Dermis microvascular lymphatic vessel endothelial cell (primary cell): ENCODE measurements around the gene TMEM109. TPM values are rescaled to one million over a fixed set of nuclear protein-coding genes. Genes with fewer than 3 reads are reported as not detected.
"Not testable (repeated sequence)": the region's sequence is repeated elsewhere in the genome, so short reads cannot be mapped to it uniquely, and the experiment has no call there.

ENCODE experiments used
- DNase-seq, 2 donors: peaks; one replicate each; pipeline versions ENCODE4 v3.0.0 to v3.0.0-alpha.2; 2010; ENCODE audit warnings: low read depth in 2 of 2
- total RNA-seq: library from RNA; depleted of rRNA; stranded (reverse); fragments of >200 nt; gene quantifications from 2 replicates; pipeline ENCODE4 v1.2.1, GENCODE V29; 2014

Gene TMEM109
- total RNA-seq, 1 donor from 2014 or later: 78.9 TPM

DNA sequence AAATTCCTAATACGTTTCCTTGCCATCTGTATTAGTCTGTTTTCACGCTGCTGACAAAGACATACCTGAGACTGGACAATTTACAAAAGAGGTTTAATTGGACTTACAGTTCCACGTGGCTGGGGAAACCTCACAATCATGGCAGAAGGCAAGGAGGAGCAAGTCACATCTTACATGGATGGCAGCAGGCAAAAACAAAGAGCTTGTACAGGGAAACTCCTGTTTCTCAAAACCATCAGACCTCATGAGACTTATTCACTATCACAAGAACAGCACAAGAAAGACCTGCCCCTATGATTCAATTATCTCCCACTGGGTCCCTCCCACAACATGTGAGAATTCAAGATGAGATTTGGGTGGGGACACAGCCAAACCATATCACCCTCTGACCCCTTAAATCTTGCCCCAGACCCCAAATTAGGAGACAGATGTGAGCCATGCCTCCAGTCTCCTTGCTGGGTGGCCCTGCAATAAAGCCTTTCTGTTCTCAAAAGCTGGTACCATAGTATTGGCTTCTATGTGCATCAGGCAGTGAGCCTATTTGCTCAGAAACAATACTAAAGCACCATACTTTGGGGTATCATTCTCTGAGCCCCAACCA lies 4.2 kb upstream of the TMEM109 start:
- not testable (repeated sequence) for DNase-seq

DNA sequence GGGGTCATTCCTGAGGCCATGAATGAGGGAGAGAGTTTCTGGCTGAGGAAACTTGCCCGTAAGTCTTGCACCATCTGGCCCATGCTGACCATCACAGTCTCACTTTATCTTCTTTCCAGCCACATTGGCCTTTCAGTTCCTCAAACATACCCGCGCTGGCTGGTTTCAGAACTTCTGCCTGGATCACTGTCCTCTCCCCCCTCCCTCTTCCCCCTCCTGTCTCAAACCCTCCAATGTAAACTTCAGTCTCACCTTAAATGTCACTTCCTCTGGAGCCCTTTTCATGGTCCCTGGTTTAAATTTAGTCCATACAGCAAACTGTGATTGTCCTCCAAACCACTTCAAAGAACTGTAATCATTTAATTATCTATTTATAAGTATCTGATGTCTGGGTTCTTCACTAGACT lies 3.7 kb upstream of the TMEM109 start:
- no peak for DNase-seq

DNA sequence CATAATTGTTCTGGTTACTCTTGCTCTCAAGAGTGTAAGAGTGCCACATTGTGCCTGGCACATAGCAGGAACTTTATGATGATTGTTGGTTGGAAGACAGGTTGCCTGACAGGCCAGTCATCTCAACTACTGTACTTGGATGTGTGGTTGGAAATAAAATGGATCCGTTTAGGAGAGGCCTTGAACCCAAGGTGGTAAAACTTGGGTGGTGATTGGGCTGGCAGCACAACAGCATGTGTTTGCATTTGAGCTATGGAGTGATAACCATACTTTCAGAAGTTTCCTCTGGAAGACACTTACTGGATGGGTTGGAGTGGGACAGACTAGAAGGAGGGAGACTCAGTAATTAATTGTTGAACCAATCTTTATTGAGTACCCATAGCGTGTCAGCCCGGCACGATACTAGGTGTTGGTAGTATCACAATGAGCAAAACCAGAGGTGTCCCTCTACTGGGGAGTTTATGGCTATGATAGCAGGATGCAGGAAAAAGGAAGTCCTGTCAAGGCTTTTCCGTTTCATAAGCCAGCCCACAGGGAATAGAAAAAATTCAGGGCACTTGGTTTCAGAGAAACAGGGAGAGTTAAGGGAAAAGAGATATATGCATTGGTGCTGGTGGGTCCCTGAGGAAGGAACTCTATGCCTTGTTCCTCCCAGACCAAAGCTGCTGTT lies 3.1 kb upstream of the TMEM109 start:
- DNase-seq: peak; percentile 53 to 84

DNA sequence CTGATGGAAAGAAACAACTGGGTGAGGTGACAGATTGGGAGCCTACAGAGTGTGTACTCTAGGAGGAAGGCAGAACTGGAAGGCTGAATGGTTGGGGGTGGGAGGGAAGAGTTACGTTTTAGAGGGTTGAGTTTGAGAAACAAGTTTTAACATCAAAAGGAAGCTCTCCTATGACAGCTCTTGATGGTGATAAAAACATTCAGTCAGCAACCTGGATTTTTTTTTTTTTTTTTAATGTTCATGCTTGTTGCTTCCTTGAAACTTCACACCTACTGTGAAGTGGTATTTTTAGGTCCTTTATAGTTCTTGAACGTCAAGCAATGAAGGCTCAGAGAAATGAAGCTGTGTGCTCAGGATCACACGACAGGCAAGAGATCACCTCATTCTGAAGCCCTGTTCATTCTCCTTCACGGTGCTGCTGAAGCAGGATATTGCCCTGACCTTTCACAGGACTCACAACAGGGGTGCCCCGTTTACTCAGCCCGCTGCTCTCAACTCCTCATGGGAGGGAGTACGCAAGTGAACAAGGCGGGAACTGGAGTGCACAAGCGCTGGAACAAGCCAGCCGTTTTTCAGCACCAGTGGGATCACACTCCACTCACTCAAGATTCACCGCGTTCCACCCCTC lies 1.6 kb upstream of the TMEM109 start:
- no peak for DNase-seq

DNA sequence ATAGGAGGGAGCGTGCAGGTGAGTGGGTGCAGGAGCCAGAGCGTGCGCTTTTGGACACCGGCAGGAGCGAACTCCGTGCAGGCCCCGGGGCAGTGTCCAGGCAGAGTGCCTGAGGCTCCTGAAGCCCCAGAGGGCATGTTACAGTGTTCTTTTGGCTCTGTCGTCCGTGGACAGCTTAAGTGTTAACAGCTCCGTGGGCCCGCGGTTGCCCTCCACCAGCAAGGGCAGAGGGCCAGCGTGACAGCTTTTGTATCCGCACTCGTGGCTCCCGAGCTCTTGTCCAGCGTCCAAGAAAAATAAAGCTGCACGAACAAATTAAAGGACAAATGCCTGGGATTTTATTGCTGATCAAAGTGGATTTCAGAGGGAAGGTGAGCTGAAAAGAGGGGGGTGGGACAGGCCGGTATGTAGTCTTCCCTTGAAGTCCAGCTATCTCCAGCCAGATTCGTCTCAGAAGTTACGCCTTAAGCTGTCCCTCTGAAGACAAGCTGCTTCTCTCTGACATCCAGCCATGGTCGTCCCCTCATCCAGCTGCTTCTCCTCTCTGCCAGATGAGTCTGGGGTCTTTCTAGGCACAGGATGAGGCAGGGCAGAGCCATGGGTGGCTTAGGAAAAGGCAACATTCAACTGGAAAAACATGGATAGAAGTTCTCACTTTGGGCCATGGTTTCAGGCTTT lies 968 bp upstream of the TMEM109 start:
- DNase-seq: peak; percentile 62 to 71

DNA sequence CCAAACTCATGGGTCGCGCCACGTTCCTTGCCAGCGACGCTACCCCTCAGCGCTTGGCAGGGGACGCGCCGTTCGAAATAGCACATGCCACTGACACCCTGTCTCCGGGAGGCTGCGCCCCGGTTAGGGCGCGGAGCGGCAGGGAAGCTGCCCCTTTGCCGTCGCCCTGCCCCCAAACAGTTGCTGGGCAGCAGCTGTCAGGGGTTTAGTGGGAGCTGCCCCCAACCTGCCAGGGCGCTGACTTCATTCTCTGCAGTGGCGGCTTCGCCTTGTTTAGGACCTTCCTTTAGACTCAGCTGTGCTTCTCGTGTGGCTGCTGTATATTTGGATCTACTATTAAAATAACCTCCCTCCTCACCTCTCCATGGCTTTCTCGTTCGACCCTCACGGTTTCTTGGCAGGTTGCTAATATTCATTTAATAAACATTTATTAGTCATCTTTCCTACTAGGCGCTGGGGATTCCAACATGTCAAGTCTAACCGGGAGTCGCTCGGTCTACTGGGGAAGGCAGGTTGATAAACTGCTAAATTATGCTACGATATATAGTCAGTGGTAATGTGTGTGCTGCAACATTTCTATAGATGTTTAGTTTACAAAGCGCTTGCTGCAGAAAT lies 782 bp downstream of the TMEM109 start:
- DNase-seq: peak in 1 of 2 donors; percentile 49

DNA sequence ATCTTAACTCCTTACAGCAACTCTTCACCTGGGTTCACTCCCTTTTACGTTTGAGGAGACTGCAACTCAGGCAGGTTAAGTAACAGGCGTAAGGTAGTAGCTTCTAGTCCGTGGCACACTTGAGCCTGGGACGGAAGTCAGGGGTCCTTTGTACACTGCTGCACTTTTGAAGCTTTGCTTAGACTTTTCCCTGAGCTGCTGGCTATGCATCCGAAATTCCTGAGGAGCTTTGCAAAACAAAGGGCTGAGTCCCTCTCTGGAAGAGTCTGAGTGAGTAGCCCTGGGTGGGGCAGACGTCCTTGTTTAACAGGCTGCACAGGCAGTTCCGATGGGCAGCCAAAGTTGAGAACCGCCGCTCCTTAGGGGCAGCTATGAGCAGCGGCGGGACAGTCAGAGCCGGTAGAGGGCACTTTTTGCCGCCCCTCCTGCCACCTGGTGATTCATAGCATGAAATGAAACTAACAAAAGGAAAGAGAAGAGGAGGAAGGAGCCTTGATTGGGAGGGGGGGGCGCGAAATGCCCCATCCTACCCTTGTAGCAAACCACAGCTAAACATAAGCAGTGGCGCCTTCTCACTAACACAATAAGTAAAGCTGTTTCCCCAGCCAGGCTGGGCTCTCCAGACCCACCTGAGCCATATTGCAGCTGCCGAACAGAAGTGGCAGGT lies 1.4 kb downstream of the TMEM109 start:
- DNase-seq: peak in 1 of 2 donors; percentile 71

DNA sequence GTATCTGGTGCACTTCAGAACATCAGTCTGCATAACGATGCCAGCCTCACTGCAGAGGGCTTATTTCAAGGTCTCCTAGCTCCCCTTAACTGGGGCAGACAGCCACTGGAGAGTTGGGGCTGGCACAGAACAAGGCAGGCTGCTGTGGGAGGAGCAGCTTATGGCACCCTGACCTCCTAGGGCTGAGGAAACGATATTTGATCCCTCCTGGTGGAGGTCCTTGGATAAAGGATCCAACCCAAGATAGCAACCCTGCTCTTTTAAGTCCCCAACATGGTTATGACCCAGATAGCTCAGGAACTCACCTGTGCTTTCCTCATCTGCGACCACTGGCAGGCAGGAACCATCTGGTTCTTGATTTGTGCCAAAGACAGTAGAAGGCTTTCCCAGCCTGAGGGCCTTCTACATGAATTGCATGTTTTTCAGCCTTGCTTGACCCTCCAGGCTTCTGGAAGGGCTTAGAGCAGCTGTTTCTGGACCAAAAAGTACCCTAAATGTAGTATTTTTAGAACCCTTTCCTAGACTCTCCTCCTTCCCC lies 2.8 kb downstream of the TMEM109 start:
- DNase-seq: no peak

DNA sequence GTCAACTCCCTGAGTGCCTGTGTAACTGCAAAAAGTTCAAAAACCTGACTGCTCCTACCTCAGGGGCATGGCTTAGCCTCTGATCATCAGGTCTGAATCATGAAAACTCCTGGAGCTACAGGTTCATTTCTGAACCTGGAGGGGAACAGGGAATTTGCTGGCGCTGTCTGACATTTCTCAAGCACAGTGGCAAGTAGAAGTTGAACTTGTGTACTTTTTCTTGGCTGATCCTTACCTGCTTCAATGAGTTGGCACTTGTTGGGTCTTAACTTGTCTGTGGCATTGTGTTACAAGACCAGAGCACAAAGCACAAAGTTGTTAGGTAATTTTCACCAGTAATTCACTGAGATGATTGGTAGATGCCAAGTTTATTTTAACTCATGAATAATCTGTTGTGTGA lies 3.3 kb downstream of the TMEM109 start:
- DNase-seq: no peak

DNA sequence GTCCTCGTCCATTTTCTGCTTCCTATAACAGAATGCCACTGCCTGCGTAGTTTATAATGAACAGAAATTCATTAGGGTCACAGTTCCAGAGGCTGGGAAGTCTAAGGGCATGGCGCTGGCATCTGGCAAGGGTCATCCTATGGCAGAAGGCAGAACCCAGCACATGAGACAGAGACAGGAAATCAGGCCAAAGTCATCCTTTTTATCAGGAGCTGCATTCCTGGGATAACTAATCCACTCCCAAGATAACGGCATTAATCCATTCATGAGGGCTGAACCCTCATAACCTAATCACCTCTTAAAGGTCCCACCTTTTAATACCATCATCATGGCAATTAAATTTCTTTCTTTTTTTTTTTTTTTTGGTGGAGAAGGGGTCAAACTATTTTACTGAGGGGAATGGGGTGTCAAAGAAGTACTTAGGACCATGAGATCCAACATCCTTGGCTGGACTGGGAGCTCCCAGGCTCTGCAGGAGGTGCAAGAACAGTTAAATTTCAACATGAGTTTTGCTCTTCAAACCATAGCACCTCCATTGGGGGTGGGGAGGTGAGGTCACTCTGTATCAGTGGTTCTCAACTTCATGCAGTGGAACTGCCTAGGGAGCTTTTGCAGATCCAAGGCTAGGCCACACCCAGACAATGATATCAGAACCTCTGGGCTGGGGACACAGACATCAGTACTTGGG lies 4.4 kb downstream of the TMEM109 start:
- no peak for DNase-seq

DNA sequence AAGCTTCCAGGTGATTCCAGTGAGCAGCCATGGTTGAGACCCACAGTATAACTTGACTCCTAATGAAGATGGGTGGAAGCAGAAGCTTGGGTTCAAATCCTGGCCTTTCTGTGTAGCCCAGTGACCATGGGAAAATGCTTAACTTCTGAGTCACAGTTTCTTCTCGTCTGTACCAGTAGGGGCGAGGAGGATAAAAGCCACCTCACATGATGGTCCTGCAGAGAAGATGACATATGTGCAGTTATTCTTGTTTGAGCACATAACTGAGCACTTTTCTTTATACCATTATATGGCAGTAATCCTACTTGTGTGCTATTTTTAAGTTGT lies 4.9 kb downstream of the TMEM109 start:
- no peak for DNase-seq

DNA sequence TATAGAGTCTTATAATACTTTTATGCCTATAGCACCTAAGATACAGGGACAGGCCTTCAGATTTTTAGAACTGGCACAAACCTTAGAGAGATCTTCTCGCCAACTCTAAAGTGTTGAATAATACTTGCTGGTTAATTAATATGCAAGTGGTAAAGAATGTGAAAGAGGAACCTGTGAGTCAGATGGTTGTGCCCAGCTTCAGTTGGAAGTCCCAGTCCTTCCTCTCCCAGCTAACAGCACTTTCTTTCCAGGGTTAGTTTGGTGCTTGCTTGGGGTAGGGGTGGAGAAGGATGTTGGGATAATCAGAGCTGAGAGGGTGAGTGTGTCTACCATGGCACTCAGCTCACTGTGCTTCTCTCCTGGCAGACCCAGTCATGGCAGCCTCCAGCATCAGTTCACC lies 5.4 kb downstream of the TMEM109 start:
- DNase-seq: no peak

DNA sequence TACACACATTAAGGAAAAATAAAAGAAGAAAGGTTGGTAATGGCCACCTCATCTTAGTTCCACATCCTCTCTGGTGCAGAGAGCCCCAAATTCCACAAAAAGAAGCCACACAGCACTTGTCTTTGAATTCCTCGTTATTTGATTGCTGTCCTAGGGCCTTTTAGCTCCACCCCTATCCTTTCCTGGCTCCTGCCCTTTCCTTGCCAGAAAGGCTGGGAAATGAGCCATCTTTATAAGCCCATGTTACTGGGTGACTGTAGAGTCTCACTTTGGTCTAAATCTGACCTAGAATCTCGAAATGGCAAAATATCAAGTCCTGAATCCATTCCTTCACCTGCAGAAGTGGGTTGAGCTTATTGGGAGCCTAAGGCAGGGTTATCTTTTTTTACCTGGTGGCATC lies 6.0 kb downstream of the TMEM109 start:
- no peak for DNase-seq

DNA sequence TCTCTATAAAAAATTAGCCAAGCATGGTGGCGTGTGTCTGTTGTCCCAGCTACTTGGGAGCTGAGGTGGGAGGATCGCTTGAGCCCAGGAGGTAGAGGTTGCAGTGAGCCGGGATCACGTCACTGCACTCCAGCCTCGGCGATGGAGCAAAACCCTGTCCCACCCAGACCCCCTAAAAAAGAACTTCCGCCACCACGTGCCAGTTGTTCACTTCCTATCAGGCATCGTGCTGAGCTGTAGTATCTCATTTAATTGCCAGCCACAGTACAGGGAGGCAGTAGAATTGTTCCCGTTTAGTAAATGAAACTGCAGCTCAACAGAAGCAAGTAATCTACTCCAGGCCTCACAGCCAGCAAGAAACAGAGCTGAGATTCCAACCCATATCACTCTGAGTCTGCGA lies 7.3 kb downstream of the TMEM109 start:
- DNase-seq: no peak

DNA sequence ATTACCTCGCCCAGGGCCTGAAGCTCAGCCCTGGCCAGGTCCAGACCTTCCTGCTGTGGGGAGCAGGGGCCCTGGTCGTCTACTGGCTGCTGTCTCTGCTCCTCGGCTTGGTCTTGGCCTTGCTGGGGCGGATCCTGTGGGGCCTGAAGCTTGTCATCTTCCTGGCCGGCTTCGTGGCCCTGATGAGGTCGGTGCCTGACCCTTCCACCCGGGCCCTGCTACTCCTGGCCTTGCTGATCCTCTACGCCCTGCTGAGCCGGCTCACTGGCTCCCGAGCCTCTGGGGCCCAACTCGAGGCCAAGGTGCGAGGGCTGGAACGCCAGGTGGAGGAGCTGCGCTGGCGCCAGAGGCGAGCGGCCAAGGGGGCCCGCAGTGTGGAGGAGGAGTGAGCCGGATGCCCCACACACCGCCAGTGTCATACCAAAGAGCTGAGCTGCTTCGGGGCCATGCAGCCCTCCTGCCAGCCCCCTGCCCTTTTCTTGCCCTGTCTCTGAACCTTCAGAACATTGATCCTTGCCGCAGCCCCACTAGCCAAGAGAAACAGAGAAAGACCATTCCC lies 7.9 kb downstream of the TMEM109 start:
- no peak for DNase-seq

DNA sequence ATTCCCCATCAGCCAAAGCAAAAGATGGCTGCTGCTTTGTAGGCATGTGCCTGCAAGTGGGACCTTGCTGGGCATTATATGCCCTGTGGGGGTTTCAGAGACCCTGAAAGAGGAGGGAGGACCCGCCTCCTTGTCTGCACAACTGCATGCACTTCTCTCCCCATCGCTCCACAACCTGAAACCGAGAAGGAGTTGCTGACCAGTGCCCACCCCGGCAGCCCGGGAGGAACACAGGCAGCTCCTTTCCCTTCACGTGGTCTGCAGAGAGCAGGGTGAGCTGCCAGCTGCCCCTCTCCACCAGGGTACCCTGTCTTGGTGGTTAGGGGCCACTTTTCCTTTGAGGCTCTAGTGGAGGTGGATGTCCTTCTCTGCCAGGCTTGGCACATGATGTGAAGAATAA lies 8.9 kb downstream of the TMEM109 start:
- no peak for DNase-seq

DNA sequence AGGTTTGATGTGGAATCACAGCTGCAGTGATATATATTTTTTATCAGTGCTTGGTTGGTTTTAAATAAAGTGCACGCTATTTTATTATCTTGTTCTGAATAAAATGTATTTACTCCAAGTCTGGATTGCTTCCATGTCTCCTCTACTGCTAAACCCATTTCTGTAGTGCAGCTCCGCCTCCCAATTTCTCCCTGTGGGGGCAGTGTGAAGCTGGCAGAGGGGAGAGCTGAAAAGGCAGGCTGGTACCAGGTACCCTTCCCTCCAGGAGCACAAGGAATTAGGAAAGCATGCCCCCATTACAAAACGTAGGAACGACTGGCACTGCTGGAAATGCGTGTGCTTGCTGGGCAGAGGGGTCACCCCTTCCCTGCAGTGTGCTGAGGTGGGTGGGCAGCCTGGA lies 9.4 kb downstream of the TMEM109 start:
- DNase-seq: no peak

DNA sequence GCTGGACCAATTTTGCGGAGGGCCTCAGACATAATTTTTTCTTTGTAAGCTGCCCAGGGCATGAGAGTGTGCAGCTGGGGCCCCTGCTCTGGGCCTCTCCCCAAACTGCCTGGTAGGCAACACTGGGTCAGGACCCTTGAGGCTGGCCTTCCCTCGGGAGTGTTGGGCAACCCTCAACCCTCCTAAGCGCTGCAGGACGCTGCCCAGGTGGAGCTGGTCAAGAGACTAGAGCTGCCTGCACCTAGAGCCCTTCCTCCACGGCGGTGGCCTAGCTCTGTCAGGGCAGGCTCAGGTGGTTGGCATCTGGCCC lies 9.8 kb downstream of the TMEM109 start:
- DNase-seq: no peak

DNA sequence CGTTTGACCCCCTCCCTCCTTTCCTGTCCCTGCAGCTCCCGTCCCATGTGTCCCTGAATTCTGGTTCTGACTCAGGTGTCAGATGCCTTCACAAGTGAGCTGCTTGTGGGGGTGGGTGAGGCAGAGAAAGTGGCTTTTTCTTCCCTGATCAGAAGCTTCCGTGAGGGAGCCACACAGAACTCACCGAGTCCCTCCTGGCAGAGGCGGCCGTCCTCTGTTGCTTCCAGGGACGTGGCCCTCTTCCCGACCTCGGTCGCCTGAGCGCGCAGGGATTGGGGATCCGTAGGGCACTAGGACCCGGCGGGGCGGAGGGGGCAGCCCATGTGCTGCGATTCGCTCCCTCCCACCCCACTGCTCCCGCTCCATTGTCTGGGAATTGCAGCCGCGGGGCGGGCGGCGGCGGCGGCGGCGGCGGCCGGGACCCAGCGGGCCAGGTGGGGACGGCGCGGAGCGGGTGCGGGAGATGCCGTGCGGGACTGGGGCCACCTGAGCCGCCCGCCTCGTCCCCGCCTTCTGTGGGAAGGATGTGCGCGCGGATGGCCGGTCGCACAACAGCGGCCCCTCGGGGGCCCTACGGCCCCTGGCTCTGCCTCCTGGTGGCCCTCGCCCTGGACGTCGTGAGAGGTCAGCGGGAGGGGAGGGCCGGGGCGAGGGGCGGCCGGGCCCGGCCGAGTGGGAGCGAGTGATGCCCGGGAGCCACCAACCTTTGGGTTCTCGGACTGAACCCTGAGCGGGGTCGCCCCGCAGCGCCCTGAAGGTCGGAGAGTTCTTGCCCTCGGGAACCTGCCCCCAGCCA lies 10.3 kb downstream of the TMEM109 start, which contains the start of gene TMEM132A:
Gene TMEM132A (plus strand): TSS at position 351 of the 796 bp plus-strand sequence. CDS start 174 bp downstream, at position 525.
- DNase-seq: peak; percentile 43 to 82
